ENCODE data around the gene IGF2.
"Not testable (repeated sequence)": the region's sequence is repeated elsewhere in the genome, so short reads cannot be mapped to it uniquely, and the experiment has no call there.

IGF2 gene

DNA sequence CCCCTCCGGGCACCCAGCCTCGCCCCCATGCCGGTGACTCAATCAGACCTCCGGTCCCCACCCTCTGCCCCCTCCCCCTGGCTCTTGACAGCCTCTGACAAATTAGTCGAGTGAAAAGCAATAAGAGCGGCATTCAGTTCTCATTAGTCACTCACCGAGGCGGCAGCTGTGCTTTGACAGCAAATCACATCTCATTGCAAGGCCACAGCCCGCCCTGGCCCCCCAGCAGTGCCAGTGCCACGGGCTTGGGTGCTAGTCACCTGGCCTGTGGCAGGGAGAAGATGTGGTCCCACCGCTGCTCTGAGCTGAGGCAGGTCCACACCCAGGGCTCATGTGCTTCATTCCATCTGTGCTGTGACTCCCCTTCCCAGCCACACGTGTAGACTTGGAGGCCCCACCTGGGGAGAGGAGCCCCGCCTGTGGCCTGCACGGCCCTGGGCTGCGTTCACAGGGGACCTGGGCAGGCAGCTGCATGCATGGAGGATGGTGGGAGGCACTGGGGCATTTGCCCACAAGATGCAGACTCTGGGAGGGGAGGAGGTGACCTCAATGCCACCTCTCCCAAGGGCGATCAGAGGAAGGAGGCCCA, 39.8 kb upstream of the IGF2 start:
- POLR2A ChIA-PET, result no interaction called here
- TF ChIP-seq CTCF (IDR thresholded peaks at IDR 0.05; ENCODE audit: insufficient read depth, low read length, missing control alignments), result no peak
- no peak for DNase-seq (ENCODE audit: low read depth, low spot score)
- H3K4me3 ChIP-seq (ENCODE audit: low read depth, low read length), result no peak overlapping the region
- CTCF ChIA-PET, result interaction anchor here (0.9 to 2.5 kb wide), 6 partner anchors 12 to 526 kb away, joined by 3 to 15 read pairs (median 6); no protein-coding TSS in a partner anchor

GRCh38 chr11:2178055-2178773, 39.0 kb upstream of the IGF2 start:
- H3K4me3 ChIP-seq (ENCODE audit: low read depth, low read length); POLR2A ChIA-PET; DNase-seq (ENCODE audit: low read depth, low spot score): not testable (repeated sequence)
- CTCF ChIA-PET, result interaction anchor here (1.0 to 2.5 kb wide), 6 partner anchors 11 to 526 kb away, joined by 3 to 15 read pairs (median 6); no protein-coding TSS in a partner anchor

- no peak for TF ChIP-seq CTCF (IDR thresholded peaks at IDR 0.05; ENCODE audit: insufficient read depth, low read length, missing control alignments)
- CTCF ChIA-PET, result interaction anchor here (0.6 to 2.5 kb wide), 2 partner anchors 18 to 244 kb away, joined by 3 to 9 read pairs; no protein-coding TSS in a partner anchor
Measured at GRCh38 chr11:2177076-2177475, 37.9 kb upstream of the IGF2 start.

GRCh38 chr11:2176389-2176900, 37.3 kb upstream of the IGF2 start:
- no peak for DNase-seq (ENCODE audit: low read depth, low spot score)
- no peak overlapping the region for H3K4me3 ChIP-seq (ENCODE audit: low read depth, low read length)
- ChIA-PET POLR2A (no interaction called here), CTCF (no interaction called here)
- no peak for TF ChIP-seq CTCF (IDR thresholded peaks at IDR 0.05; ENCODE audit: insufficient read depth, low read length, missing control alignments)

More at GRCh38 chr11:2177076-2177475, 37.9 kb upstream of the IGF2 start:
- DNase-seq (ENCODE audit: low read depth, low spot score), result no peak
- POLR2A ChIA-PET, result no interaction called here
- H3K4me3 ChIP-seq (ENCODE audit: low read depth, low read length), result no peak overlapping the region

GRCh38 chr11:2175659-2176058, 36.5 kb upstream of the IGF2 start:
- ChIA-PET CTCF (interaction anchor here (1.0 to 2.6 kb wide), 3 partner anchors 10 to 343 kb away, joined by 3 to 11 read pairs (median 3); no protein-coding TSS in a partner anchor), POLR2A (no interaction called here)
- H3K4me3 ChIP-seq (ENCODE audit: low read depth, low read length), result no peak overlapping the region
- TF ChIP-seq CTCF (IDR thresholded peaks at IDR 0.05; ENCODE audit: insufficient read depth, low read length, missing control alignments), result no peak
- peak; percentile 28 for DNase-seq (ENCODE audit: low read depth, low spot score)

GRCh38 chr11:2174361-2174760, 35.2 kb upstream of the IGF2 start:
- ChIA-PET POLR2A (no interaction called here), CTCF (interaction anchor here (1.2 to 2.6 kb wide), 3 partner anchors 245 to 341 kb away, joined by 3 to 11 read pairs (median 3); no protein-coding TSS in a partner anchor)
- TF ChIP-seq CTCF (IDR thresholded peaks at IDR 0.05; ENCODE audit: insufficient read depth, low read length, missing control alignments), result no peak
- no peak overlapping the region for H3K4me3 ChIP-seq (ENCODE audit: low read depth, low read length)
- DNase-seq (ENCODE audit: low read depth, low spot score), result no peak

Measured in AG04449 (cell line).